ENCODE results near the gene NELL2. TPM values are rescaled to one million over a fixed set of nuclear protein-coding genes. Genes with fewer than 3 reads are reported as not detected.

The NELL2 gene
- under 0.01 TPM in 1 of 2 replicates, not detected in the other for total RNA-seq

DNA sequence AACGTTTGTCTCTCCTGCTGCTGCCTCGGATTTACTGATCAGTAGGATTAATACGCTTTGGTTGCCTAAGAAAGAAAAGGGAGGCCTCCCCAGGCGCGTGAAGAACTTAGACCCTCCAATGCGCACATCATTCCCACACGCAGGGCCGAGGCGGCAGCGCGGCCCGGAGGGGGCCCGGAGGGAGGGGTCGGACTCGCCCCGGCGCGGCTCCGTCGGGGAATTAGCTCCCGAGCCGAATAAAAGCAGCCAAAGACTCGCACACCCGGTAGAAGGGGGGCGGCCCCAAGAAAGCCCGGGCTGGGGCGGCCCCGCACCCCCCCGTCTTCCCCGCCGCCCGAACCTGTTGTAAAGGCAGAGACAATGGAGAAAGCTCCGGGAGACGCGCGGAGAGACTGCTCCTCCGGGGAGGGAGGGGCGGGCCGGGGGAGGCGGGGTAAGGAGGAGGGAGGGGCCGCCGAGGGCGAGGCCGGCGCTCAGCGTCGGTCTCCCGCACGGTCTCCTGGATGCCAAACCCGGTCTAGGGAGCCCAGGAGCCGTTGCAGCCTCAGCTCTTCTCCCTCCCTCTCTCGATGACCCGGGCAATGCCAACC, at the start of gene NELL2:
NELL2 (minus strand) TSS at position 362 of the 590 bp plus-strand sequence. CDS start 446 bp downstream, outside the sequence.

Other genes starting within 250 kb of the NELL2 start
- gene DBX2, start 174.8 kb upstream of the NELL2 start, total RNA-seq: not detected in 2 replicates

All from tracheal epithelial cell (primary cell).